Measurements from ENCODE around the gene CFAP299.

GRCh38 chr4:80393246-80393969 lies 57.9 kb downstream of the CFAP299 start:
- no peak for TF ChIP-seq POLR2AphosphoS5 (IDR thresholded peaks at IDR 0.05)
- TF ChIP-seq CTCF (IDR thresholded peaks at IDR 0.05): no peak

All from gastroesophageal sphincter (tissue), 3 donors.